H9 (cell line): ENCODE measurements around the gene HYPK. TPM values are rescaled to one million over a fixed set of nuclear protein-coding genes. Genes with fewer than 3 reads are reported as not detected.

ENCODE experiments used
- DNase-seq: peaks from one replicate; pipeline ENCODE4 v3.0.0-alpha.2; 2017
- H2AFZ ChIP-seq: one replicate; pipeline ENCODE4 v1.6.1; 2013; ENCODE audit warnings: mild to moderate bottlenecking, low read length, control low read depth, moderate library complexity
- H2AK5ac ChIP-seq: 2 replicates; pipeline ENCODE4 v1.6.1; 2013; ENCODE audit warnings: low read length, control low read depth, mixed read lengths; ENCODE audit not compliant: insufficient read length
- H2BK120ac ChIP-seq: one replicate; pipeline ENCODE4 v1.6.1; 2013; ENCODE audit warnings: low read depth, mild to moderate bottlenecking, low read length, control low read depth, inconsistent platforms; ENCODE audit not compliant: poor library complexity, severe bottlenecking
- H2BK12ac ChIP-seq: 2 replicates; pipeline ENCODE4 v1.6.1; 2013; ENCODE audit warnings: low read length, control low read depth, mixed read lengths, low read depth; ENCODE audit not compliant: insufficient read length
- H2BK15ac ChIP-seq: 2 replicates; pipeline ENCODE4 v1.6.1; 2013; ENCODE audit warnings: low read depth, low read length, control low read depth
- H2BK20ac ChIP-seq: one replicate; pipeline ENCODE4 v1.6.1; 2013; ENCODE audit warnings: low read depth, mild to moderate bottlenecking, low read length, control low read depth, inconsistent platforms; ENCODE audit not compliant: poor library complexity, severe bottlenecking
- H2BK5ac ChIP-seq: 2 replicates; pipeline ENCODE4 v1.6.1; 2013; ENCODE audit warnings: low read length, control low read depth, mixed read lengths; ENCODE audit not compliant: insufficient read length
- H3K14ac ChIP-seq: 2 replicates; pipeline ENCODE4 v1.6.1; 2013; ENCODE audit warnings: low read length, control low read depth; ENCODE audit not compliant: insufficient read depth
- H3K18ac ChIP-seq: 2 replicates; pipeline ENCODE4 v1.6.1; 2013; ENCODE audit warnings: low read depth, mild to moderate bottlenecking, mixed read lengths, low read length, control low read depth; ENCODE audit not compliant: insufficient read length
- H3K23ac ChIP-seq: 2 replicates; pipeline ENCODE4 v1.6.1; 2013; ENCODE audit warnings: low read length, control low read depth, mixed read lengths, low read depth; ENCODE audit not compliant: insufficient read length
- H3K23me2 ChIP-seq: 2 replicates; pipeline ENCODE4 v1.6.1; 2013; ENCODE audit warnings: low read depth, mild to moderate bottlenecking, mixed read lengths, low read length, control low read depth; ENCODE audit not compliant: insufficient read length, poor library complexity, severe bottlenecking
- H3K27ac ChIP-seq: 2 replicates; pipeline ENCODE4 v1.5.1; 2013; ENCODE audit warnings: low read length, control low read depth, mixed read lengths, low read depth; ENCODE audit not compliant: insufficient read length
- H3K27me3 ChIP-seq: 2 replicates; pipeline ENCODE4 v1.6.1; 2013; ENCODE audit warnings: low read length, control low read depth, inconsistent platforms; ENCODE audit not compliant: insufficient read depth
- H3K4ac ChIP-seq: 2 replicates; pipeline ENCODE4 v1.6.1; 2013; ENCODE audit warnings: low read depth, mild to moderate bottlenecking, control low read depth, inconsistent platforms, low read length, moderate library complexity
- H3K4me1 ChIP-seq: 2 replicates; pipeline ENCODE4 v1.6.1; 2013; ENCODE audit warnings: low read length, control low read depth, inconsistent platforms; ENCODE audit not compliant: insufficient read depth
- H3K4me2 ChIP-seq: 2 replicates; pipeline ENCODE4 v1.6.1; 2013; ENCODE audit warnings: low read length, control low read depth, mixed read lengths; ENCODE audit not compliant: insufficient read length, insufficient read depth
- H3K56ac ChIP-seq: 2 replicates; pipeline ENCODE4 v1.6.1; 2013; ENCODE audit warnings: low read depth, mild to moderate bottlenecking, mixed read lengths, low read length, control low read depth; ENCODE audit not compliant: insufficient read length
- H3K79me1 ChIP-seq: 2 replicates; pipeline ENCODE4 v1.6.1; 2013; ENCODE audit warnings: low read depth, mild to moderate bottlenecking, moderate library complexity, low read length, control low read depth, inconsistent platforms; ENCODE audit not compliant: insufficient read depth, poor library complexity, severe bottlenecking
- H3K79me2 ChIP-seq: 2 replicates; pipeline ENCODE4 v1.6.1; 2013; ENCODE audit warnings: low read length, control low read depth, inconsistent platforms; ENCODE audit not compliant: insufficient read depth
- H3K9ac ChIP-seq: 2 replicates; pipeline ENCODE4 v1.6.1; 2013; ENCODE audit warnings: low read length, control low read depth, mixed read lengths; ENCODE audit not compliant: insufficient read length; ENCODE audit errors: extremely low read depth
- H3K9me3 ChIP-seq: one replicate; pipeline ENCODE4 v1.6.1; 2013; ENCODE audit warnings: low read depth, low read length, inconsistent platforms; ENCODE audit not compliant: control insufficient read depth
- H3T11ph ChIP-seq: one replicate; pipeline ENCODE4 v1.6.1; 2013; ENCODE audit warnings: mild to moderate bottlenecking, low read length, control low read depth, inconsistent platforms
- H4K20me1 ChIP-seq: one replicate; pipeline ENCODE4 v1.6.1; 2013; ENCODE audit not compliant: control insufficient read depth, insufficient read length, insufficient read depth
- H4K5ac ChIP-seq: 2 replicates; pipeline ENCODE4 v1.6.1; 2013; ENCODE audit warnings: low read depth, mild to moderate bottlenecking, mixed read lengths, low read length, control low read depth; ENCODE audit not compliant: insufficient read length
- H4K8ac ChIP-seq: replicated peaks from 2 replicates; pipeline ENCODE4 v1.6.1; 2013; ENCODE audit warnings: low read length, control low read depth, mixed read lengths, low read depth; ENCODE audit not compliant: insufficient read length
- H4K91ac ChIP-seq: 2 replicates; pipeline ENCODE4 v1.6.1; 2013; ENCODE audit warnings: low read depth, mild to moderate bottlenecking, moderate library complexity, mixed read lengths, low read length, control low read depth; ENCODE audit not compliant: insufficient read length
- H3K27ac Mint-ChIP-seq, 3 experiments: 2 replicates in 2 of 3; 3 replicates in 1 of 3; pipeline ENCODE4 v1.8.0; 2020 to 2021; ENCODE audit warnings: mixed read lengths in 3 of 3, mild to moderate bottlenecking in 1 of 3, moderate library complexity in 1 of 3
- H3K27me3 Mint-ChIP-seq: 2 replicates; pipeline ENCODE4 v1.8.0; 2021; ENCODE audit warnings: low read depth, mild to moderate bottlenecking, moderate library complexity, mixed read lengths
- H3K36me3 Mint-ChIP-seq, 3 experiments: 2 replicates in 2 of 3; 3 replicates in 1 of 3; pipeline ENCODE4 v1.8.0; 2020 to 2021; ENCODE audit warnings: low read depth in 3 of 3, mixed read lengths in 3 of 3; ENCODE audit not compliant: insufficient read depth in 1 of 3
- H3K4me1 Mint-ChIP-seq, 2 experiments: 2 replicates each; pipeline ENCODE4 v1.8.0; 2020; ENCODE audit warnings: mixed read lengths in 2 of 2
- H3K4me3 Mint-ChIP-seq, 2 experiments: 2 replicates in 1 of 2; 3 replicates in 1 of 2; pipeline ENCODE4 v1.8.0; 2020 to 2021; ENCODE audit warnings: mild to moderate bottlenecking in 2 of 2, mixed read lengths in 2 of 2, moderate library complexity in 1 of 2
- H3K9me3 Mint-ChIP-seq, 2 experiments: 2 replicates in 1 of 2; 3 replicates in 1 of 2; pipeline ENCODE4 v1.8.0; 2020; ENCODE audit warnings: mild to moderate bottlenecking in 2 of 2, mixed read lengths in 2 of 2, moderate library complexity in 1 of 2
- CTCF ChIP-seq: fragments of 200-600 bp; sonication (generic); conservative IDR thresholded peaks from 3 replicates; pipeline ENCODE4 v1.8.0; 2021; ENCODE audit warnings: antibody characterized with exemption, mild to moderate bottlenecking
- WGBS: extraction: QIAGEN DNeasy Blood & Tissue Kit; methylation state at CpG from one replicate; pipeline ENCODE4 v1.1.7; 2013; ENCODE audit warnings: missing lambda C conversion rate, low lambda C conversion rate, mixed read lengths; ENCODE audit not compliant: insufficient read length; ENCODE audit errors: extremely low coverage; 5-methylcytosine and 5-hydroxymethylcytosine counted together
- total RNA-seq: library from RNA; stranded (reverse); gene quantifications from 2 replicates; pipeline ENCODE4 v1.2.1, GENCODE V29; 2021

The HYPK gene
- total RNA-seq, 1 experiment from 2014 or later = 25.4 TPM

DNA sequence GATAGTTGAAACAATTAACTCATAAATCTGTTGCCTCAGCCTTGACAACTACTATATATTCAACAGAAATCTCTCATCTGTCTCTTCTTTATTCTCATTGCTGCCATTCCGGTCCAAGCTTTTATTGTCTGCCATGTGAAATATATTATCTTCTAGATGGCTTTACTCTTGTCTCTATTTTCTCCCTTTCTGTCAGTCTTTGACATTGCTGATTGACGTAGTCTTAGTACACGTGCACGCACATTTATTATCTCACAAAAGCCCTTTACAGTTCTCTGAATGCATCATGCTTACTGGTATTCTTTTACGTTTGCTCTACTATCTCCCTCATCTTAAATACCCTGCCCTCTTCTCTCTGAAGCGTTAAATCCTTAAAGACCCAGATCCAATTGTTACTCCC, 48.5 kb upstream of the HYPK start:
- Histone ChIP-seq H3K27ac (no peak overlapping the region), H2BK12ac (no peak overlapping the region), H3K4me2 (no peak overlapping the region), H2AK5ac (no peak overlapping the region), H3K9ac (no peak overlapping the region), H3K4me1 (no peaks in the 10 kb centered on the region; the same call in 1 of the 2 replicates), H2BK20ac (no peak overlapping the region), H3K79me1 (peaks cover 13% of the 10 kb centered on the region), H2BK120ac (no peak overlapping the region), H4K91ac (no peak overlapping the region), H3K18ac (no peak overlapping the region), H3K56ac (no peak overlapping the region), H3K9me3 (no peaks in the 10 kb centered on the region), H3K79me2 (peaks cover 34% of the 10 kb centered on the region; the same call in 1 of the 2 replicates), H4K8ac (no peak overlapping the region), H2BK15ac (no peak overlapping the region), H2AFZ (no peak overlapping the region), H3K27me3 (no peaks in the 10 kb centered on the region), H3K23ac (no peak overlapping the region), H4K5ac (no peak overlapping the region), H3K14ac (no peak overlapping the region), H3T11ph (no peak overlapping the region), H4K20me1 (no peaks in the 10 kb centered on the region), H3K23me2 (no peaks in the 10 kb centered on the region), H2BK5ac (no peak overlapping the region), H3K4ac (no peak overlapping the region)
- H3K9me3 Mint-ChIP-seq = no peaks in the 10 kb centered on the region
- WGBS = no CpG with 5 or more reads among the region's 6 CpGs
- no peak overlapping the region for H3K4me3 Mint-ChIP-seq
- H3K36me3 Mint-ChIP-seq = peaks cover 37 to 78% (median 50%) of the 10 kb centered on the region in 3 experiments
- H3K27ac Mint-ChIP-seq = peak overlapping the region in 1 of 3 experiments; percentile 32; a peak in 1 of 7 replicates
- H3K4me1 Mint-ChIP-seq = peaks cover 12 to 17% of the 10 kb centered on the region in 2 experiments
- no peaks in the 10 kb centered on the region for H3K27me3 Mint-ChIP-seq
- TF ChIP-seq CTCF = no peak
- no peak for DNase-seq
